GM19438 (cell line): Measurements from ENCODE around the gene PSD.

ENCODE experiments used
- ATAC-seq: cut with Tn5 transposase; IDR thresholded peaks from one replicate; pipeline ENCODE4 v1.9.1; 2021; ENCODE audit warnings: low read depth; ENCODE audit not compliant: unreplicated experiment

PSD gene

DNA sequence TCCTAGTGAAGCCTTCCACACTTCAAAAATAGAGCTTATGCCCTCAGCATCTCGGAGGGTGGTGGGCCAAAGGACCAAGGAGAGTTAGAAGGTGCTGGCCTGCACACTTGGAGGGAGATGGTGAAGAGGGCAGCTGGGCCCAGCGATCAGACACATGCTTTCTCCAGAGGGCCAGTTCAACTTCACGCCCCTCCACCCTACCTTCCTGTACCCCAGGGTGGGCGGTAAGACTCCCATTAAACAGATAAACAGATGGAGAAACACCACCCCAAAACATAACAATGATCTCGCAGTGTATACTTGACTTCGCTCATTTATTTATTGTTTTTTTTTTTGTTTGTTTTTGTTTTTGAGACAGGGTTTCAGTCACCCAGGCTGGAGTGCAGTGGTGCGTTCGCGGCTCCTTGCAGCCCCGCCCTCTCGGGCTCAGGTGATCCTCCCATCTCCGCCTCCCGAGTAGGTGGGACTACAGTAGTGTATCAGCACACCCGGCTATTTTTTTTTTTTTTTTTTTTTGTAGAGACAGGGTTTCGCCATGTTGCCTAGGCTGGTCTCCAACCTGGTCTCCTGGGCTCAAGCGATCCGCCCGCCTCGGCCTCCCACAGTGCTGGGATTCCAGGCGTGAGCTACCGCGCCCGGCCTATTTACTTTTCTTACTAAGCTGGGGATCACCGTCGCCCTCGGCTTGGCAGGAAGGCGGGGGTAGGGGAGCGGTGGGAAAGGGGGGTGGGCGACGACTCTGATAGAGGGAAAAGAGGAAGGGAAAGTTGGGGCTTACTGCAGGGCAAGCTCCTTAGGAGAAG is 30.9 kb upstream of the PSD start:
- ATAC-seq, result peak; percentile 48

DNA sequence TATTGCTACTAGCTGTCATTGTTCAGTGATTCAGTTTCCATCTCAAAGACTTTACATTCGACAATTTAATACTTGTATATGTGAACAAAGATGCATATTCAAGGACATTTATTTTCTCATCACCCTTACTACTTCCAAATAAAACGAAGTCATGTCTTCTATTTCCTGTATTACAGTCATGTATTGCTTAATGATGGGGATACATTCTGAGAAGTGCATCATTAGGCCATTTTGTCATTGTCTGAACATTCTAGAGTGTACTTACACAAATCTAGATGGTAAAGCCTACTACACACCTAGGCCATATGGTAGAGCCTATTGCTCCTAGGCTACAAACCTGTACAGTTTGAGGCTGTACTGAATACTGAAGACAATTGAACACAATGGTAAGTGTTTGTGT is 26.3 kb upstream of the PSD start:
- no peak for ATAC-seq

DNA sequence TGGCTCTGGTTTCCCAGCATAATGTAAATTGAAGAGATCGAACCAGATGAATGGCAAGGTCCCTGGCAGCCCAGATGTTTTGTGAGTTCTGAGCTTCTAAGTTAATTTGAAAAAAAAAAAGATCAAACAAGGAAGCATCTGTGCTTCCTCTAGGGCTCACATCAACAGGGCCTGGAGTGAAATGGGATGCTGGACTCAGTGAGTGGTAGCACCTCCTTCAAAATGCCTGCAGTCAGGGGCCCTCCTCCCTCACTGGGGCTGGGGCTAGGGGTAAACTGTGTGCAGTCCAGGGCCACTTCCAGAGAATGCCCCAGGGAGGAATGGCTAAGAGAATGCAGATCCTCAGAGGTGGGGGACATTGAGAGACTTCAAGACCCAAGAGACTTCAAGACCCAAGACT is 19.8 kb upstream of the PSD start:
- no peak for ATAC-seq

DNA sequence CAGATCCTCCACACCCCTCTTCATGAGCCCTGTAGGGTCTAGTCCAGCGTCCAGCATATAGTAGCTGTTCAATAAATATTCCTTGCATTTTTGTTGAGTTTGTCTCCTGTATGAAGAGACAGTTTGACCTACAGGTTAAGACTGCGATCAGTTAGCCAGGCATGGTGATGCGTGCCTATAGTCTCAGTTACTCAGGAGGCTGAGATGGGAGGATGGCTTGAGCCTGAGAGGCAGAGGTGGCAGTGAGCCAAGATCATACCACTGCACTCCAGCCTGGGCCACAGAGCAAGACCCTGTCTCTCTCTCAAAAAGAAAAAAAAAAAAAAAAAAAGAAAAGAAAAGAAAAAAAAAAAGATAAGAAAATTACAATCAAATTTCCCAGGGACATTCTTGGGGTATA is 18.9 kb upstream of the PSD start:
- no peak for ATAC-seq

DNA sequence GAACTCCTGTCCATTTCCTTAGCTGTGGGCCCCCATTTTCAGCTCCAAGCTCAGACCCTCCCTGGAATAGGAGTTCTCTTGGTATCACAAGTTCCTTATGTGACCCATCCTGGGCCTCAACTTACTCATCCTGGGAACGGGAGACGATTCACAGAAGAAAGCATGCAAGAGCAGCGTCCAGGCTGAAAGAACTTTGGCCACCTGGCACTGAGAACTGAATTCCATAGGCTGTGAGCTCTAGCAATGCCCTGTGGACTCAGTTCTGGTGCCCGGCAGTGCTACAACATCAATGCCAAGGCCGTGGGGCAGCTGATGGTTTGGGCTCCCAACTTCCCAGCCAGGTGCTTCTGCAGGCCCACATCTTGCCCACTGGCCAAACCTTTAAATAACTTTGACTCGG is 17.7 kb upstream of the PSD start:
- ATAC-seq, result no peak

DNA sequence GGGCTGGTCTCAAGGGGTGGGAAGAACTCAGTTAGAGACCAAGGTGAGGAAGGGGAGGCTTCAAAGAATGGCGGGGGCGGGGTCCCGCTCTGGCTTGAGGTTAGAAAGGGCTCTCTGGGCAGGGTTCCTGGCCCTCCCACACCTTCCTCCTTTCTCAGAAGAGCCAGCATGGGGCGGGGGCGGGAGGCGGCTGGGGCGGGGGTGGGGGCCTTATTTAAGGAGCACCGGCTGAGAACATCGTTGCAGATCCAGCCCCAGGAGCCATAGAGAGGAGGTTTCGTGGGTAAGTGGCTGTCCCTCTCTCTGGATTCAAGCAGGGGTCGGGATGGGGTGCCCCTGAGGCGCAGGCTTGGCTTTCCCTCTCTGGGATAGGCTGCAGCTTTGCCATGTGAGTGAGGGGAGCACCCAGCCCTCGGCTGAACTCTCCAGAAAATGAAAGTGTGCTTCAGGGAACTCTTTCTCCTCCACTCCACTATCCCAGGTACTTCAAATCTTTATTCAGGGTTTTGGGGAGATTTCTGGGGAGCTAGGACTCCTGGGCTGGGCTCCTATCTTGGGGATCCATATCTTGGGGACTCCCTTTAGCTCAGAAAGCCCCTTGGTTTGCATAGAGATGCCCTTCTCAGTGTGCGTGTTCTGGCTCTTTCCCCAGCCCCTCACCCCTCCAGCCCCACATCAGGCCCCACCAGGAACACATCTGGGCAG is 17.1 kb upstream of the PSD start:
- ATAC-seq, result no peak

DNA sequence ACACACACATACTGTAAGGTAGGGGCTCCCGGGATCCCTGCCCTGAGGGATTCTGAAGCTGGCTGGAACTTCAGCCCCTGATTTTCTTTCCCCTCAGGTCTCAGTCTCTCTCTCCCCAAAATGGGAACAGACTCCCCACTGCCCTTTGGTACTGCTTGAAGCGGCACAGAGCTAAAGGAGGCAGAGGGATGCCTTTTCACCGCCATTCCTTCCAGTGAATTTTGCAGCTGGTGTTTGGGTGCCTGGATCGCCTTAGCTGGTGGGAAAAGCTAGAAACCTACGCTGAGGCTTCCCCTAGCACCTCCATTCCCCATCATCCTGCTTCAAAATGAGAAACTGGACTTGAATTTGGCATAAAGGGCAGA is 16.5 kb upstream of the PSD start:
- no peak for ATAC-seq

DNA sequence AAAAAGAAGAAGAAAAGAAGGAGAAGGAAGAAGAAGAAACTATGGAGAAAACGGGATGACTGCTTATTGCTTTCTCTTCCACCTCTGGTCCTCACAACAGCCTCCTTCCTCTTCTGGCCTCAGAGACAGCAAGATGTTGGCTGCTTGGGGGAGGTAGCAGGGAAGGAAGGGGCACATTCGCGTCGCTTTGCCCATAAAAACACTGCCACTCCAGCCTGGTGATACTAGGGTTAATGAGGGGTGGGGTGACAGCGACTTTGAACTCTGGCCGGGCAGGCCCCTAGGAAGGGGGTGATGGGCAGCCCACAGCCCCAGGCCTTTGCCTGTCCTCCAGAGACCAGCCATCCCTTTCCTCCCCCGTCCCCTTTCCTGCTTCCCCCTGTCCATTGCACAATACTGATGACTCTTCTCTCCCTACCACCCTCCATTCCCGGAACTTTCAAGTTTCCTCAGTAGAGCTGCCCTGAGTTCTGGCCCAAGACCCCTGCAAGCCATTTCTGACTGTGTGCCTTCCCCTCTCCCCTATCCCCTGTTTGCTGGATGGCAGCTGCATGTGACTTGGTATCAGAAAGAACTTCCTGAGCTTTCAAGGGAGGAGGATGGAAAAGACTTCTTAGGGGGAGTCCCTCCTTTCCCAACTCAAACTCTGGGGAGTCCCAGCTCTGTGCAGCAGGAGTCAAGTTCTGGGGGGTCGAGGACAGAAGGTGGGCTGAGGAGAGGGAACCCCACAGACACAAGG is 16.0 kb upstream of the PSD start:
- no peak for ATAC-seq

DNA sequence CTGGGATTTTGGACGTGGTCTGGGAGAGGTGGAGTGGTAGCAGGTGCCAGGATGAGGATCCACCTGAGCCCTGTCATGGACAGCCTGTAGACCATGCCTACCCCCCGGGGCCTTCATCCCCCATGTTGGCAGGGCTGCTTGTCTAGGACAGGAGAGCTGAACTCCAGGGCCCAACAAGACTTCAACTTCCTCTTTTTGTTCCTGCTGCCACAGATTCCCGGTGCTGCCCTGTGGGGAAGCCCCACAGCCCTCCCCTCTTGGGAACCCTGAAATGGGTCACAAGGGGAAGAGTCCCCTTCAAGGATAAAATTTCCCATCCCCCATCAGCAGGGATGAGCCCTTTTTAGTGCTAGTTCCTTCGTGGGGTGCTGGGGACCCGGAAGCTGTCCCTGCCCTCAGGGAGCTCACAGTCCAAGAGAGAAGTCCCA is 15.0 kb upstream of the PSD start:
- ATAC-seq, result no peak

DNA sequence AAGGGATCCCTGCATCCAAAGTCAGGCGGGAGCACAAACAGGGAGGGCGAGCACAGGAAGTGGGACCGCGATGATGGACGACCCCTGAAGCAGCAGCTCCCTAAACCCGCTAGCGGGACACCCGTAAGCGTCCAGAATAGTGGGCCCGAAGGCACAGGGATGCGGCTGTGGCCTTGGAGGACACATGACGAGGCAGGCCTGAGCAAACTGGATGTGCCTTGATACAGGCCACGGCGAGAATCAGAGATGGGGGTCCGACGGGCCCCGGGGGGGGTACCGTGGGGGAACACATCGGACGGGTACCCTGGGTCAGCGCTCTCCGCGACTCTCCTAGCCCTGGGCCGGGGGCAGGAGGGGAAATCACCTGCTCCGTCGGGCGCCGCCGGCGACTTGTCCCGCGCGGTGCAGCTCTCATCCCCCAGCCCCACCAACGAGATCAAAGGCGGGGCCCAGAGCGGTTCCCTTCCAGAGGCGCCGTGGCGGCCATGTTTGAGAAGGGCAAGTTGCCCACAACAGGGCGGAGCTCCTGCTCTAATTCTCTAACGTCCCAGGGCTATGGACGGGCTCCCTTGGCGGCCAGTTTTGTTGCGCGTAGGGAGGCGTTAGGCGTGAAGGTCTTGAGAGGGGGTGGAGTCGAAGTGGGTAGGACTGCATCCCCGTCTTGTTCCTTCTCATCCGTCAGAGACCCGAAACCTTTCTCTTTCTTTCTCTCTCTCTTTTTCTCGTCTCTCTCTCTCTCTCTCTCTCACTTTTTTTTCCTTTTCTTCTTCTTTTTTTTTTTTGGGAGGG is 13.8 kb upstream of the PSD start, which contains the start of gene CUEDC2:
CUEDC2 (minus strand) TSS at position 413 of the 789 bp plus-strand sequence. CDS start 7,386 bp downstream, outside the sequence.
- peak; percentile 92 for ATAC-seq

DNA sequence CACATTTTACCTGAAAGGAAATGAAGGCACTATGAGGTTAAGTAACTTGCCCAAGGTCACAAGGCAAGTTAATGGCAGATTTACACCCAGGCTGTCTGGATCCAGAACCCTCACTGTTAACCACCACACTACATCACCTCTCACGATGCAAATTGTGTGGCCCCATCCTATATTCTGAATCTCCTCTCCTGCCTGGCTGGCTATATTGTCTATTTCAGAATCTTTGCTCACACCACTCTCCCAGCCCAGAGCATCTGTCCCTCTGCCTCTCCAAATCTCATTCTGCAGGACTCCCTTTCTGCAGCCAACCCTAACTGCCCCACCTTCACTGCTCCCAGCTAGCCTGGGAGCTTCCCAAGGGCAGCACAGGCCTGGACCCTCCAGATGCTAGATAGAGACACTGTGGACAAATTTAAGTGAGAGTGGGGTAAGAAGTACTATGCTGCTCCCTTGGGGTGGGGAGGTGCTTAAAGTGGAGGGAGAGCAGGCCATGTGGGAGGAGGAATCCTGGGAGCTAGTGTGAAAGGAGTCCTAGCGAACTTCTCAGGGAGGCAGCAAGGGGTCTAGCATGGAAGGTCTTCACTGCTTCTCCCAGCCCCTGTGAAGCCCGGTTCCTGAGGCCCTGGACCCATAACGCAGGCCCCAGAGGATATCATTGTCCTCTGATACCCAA is 13.0 kb upstream of the PSD start:
- no peak for ATAC-seq

DNA sequence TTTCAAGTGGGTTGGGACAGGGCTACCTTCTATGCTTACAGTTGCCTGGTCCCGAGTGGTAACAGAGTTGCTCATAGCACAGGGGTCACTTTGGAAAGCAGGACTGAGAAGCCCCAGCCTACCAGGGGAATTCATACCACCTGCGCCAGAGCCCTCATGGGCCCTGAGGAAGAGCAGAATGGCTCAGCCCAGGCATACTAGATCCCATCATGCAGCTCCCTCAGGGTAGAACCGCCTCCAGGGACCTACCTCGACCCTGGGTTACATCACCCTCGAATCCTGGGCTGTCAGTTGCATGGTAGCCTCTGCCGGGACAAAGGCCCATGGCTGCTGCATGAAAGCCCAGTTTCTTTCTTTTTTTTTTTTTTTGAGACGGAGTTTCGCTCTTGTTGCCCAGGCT is 10.9 kb upstream of the PSD start:
- no peak for ATAC-seq

DNA sequence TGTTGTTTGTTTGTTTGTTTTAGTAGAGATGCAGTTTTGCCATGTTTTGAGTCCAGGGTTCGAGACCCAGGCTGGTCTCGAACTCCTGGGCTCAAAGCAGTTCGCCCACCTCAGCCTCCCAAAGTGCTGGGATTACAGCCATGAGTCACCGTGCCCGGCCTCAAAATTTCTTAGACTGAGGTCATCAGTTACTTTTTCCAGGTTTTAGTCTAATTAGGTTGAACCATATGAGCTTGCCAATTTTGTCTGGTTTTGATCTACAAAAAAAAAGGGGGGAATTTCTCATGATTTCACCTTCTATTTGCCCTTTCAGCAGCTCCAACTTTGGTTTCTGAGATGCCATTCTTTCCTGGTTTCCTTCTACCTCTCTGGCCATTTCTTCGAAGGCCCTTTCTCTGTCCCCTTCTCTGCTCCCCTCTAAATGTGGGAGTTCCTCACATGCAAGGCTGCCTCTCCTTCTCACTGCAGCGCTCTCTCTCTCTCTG is 8.3 kb upstream of the PSD start:
- no peak for ATAC-seq

DNA sequence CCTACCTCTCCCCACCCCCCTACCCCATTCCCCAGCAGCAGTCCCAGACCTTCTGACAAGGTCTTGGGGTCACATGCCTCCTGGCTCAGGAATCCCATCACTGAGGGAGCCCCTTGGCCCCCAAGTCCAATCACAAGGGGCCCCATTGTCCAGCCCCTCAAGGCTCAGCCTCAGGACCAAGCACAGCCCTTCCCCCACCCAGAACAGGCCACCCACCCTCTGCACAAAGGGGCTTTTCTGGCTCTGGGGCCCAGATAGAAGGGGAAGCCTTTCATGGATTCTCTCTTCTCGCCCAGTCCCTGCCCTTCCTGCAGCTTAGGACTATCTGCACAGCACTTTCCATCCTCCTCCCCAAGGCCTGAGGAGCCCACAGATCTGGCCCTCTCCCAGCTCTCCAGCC is 6.9 kb upstream of the PSD start:
- ATAC-seq, result no peak

DNA sequence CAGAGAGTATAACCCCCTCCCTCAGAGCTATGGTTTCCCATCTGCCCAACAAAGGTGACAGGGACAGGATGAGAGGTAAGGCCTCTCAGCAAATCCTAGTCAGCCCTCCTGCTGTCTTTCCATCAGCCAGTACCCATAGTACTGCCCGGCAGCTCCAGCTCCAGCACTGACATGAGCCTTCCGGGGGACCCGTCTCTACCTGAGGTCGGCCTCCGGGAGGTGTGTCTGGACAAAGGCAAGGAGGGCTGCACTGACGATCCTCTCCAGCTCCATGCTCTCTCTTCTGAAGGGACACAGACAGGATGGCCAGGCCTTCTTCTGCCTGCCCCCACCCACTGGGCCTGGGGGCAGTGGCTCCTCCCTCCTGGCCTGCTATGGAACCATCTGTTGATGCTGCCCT is 6.3 kb upstream of the PSD start:
- no peak for ATAC-seq

DNA sequence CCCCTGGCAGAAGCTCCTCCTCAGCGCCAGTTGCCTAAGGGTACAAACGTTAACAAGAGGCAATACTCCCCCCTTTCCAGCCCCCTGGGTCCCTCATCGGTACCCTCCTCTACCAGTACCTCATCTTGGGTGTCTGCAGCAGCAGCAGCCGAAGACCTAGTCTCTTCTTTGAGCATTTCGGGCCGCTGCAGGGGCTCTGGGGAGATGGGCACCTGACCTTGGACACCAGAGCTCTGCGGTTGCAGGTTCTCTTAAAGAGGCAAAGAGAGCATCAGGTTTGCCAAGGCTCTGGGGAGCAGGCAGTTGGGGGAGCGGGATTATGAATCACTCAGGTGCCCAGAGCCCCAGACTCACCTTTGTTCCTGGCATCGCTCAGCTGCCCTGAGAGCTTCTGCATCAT is 5.6 kb upstream of the PSD start:
- ATAC-seq, result no peak

DNA sequence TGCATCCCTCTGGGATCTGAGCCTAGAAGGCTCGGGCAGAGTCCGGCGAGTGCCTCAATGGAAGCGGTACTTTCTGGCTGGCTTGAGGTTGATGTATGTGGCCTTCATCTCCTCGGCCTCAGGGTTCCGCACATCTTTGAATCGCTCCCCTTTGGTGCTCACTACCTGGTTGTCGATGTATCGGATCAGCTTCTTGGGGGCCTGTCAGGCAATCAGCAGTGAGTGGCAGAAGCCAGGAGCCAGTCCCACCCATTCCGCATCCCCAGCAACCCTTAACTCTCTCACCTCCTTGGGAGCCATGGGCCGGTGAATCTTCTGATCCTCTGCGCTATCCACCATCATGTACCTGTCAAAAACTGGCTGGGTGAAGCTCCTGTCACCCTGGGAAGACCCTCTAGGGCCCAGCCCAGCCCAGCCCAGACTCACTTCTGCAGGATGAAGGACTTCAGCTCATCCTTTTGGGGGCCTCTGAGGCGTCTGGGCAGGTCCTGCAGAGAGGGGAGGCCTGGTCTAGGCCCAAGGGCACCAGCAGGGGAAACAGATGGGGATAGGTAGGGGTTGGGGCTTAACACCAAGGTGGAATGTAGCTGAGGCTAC is 4.9 kb upstream of the PSD start:
- no peak for ATAC-seq

DNA sequence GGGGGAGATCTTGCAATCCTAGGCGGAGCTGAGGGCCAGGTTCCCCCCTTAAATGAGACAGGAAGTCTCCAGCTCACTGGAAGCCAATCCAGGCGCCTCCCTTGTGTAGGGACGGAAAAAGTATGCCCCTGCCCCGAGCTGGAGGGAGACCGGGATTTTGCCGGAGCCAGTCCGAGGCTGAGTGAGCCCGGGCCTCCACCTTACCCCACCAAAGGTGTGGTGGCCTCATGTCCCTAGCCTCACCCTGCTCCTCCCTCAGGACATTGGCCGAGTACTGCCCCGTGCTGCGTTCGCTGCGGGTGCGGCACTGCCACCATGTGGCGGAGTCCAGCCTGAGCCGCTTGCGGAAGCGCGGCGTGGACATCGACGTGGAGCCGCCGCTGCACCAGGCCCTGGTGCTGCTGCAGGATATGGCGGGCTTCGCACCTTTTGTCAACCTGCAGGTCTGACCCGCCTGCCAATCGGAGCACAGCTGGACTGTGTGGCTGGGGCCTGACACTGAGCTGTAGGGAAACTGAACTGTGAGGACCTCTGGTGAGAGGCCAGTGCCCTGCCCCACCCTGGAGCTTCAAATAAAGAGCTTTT is 4.1 kb upstream of the PSD start:
- ATAC-seq, result no peak

DNA sequence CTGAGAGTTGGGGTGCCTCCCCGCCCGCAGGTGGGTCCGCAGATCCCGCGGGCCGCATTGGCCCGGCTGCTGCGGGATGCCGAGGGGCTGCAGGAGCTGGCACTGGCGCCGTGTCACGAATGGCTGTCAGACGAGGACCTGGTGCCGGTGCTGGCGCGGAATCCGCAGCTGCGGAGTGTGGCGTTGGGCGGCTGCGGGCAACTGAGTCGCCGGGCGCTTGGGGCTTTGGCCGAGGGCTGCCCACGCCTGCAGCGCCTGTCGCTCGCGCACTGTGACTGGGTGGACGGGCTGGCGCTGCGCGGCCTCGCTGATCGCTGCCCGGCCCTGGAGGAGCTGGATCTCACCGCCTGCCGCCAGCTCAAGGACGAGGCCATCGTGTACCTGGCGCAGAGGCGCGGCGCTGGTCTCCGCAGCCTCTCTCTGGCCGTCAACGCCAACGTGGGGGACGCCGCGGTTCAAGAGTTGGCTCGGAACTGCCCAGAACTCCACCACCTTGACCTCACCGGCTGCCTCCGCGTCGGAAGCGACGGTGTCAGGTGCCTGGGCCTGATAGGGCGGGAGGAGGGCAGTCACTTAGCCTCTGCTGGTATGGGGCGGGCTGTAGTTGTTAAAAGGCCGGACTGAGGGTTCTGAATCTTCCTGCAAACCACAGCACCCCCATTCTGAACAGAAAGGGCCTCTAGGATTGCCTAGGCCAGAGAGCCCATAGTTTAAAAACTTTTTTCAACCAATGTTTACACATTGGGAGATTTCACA is 3.4 kb upstream of the PSD start:
- ATAC-seq, result no peak
